ENCODE data around the gene TXNDC11.

DNA sequence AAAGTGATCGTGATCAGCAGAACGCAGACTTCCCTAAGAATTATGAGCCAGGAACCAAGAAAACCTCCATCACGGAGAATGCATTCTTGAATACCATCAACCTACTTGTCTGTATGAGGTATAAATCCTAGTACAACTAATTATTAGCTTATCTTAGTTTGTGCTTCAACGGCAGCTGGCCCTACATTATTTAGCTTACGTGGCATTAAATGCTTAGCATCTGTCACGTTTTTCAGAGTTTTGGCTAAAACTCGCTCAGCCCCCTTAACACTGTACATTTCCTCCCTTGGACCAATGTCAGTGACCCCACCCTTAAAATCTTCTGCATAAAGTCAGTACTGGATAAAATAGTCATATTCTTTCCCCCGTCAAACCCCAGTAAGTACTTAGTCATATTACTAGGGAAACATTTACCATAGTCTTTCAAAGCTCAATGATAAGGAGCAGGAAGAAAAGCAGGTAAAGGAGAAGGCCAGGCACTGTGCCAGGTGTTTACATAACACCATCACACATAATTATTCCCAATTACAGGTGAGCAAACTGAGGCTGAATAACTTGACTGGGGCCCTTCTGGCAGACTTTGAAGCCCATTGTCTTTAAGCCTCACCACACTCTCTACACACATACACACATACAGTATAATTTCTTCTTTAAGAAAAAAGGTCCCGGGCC, 16.6 kb upstream of the TXNDC11 start:
- TF ChIP-seq, protein P1, sequence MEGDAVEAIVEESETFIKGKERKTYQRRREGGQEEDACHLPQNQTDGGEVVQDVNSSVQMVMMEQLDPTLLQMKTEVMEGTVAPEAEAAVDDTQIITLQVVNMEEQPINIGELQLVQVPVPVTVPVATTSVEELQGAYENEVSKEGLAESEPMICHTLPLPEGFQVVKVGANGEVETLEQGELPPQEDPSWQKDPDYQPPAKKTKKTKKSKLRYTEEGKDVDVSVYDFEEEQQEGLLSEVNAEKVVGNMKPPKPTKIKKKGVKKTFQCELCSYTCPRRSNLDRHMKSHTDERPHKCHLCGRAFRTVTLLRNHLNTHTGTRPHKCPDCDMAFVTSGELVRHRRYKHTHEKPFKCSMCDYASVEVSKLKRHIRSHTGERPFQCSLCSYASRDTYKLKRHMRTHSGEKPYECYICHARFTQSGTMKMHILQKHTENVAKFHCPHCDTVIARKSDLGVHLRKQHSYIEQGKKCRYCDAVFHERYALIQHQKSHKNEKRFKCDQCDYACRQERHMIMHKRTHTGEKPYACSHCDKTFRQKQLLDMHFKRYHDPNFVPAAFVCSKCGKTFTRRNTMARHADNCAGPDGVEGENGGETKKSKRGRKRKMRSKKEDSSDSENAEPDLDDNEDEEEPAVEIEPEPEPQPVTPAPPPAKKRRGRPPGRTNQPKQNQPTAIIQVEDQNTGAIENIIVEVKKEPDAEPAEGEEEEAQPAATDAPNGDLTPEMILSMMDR (IDR thresholded peaks at IDR 0.05; ENCODE audit: extremely low read depth in 1 of 2, insufficient read depth in 1 of 2, low read depth in 1 of 2, low read length in 2 of 2) = no peak
- no peak for TF ChIP-seq POLR2AphosphoS5 (IDR thresholded peaks at IDR 0.05; ENCODE audit: insufficient read depth, low read depth, low read length)

All from endothelial cell of umbilical vein (primary cell).